Mesenchymal stem cell (in vitro differentiated cells and primary cell): ENCODE results near the gene DPF1.

Experiments
- DNase-seq: peaks from one replicate; pipeline ENCODE4 v3.0.0-alpha.2; 2013
- H2AFZ ChIP-seq: one replicate; pipeline ENCODE4 v1.6.1; 2013; ENCODE audit warnings: low read depth, mild to moderate bottlenecking, control low read depth, inconsistent platforms, low read length, moderate library complexity
- H2AK5ac ChIP-seq: 2 replicates; pipeline ENCODE4 v1.6.1; 2013; ENCODE audit warnings: low read length, moderate library complexity, mild to moderate bottlenecking, inconsistent platforms; ENCODE audit not compliant: severe bottlenecking
- H2BK120ac ChIP-seq: one replicate; pipeline ENCODE4 v1.6.1; 2013; ENCODE audit warnings: low read depth, mild to moderate bottlenecking, inconsistent platforms, low read length, moderate library complexity
- H2BK12ac ChIP-seq, 2 experiments: one replicate each; pipeline ENCODE4 v1.6.1; 2013; ENCODE audit warnings: inconsistent platforms in 2 of 2, low read length in 2 of 2, mild to moderate bottlenecking in 2 of 2, moderate library complexity in 2 of 2, control low read depth in 1 of 2
- H2BK15ac ChIP-seq: one replicate; pipeline ENCODE4 v1.6.1; 2013; ENCODE audit warnings: mild to moderate bottlenecking, low read depth, inconsistent platforms; ENCODE audit not compliant: poor library complexity, severe bottlenecking
- H2BK5ac ChIP-seq: 2 replicates; pipeline ENCODE4 v1.6.1; 2013; ENCODE audit warnings: low read depth, mild to moderate bottlenecking, low read length, control low read depth, inconsistent platforms; ENCODE audit not compliant: poor library complexity, severe bottlenecking
- H3K14ac ChIP-seq, 2 experiments: one replicate each; pipeline ENCODE4 v1.6.1; 2013; ENCODE audit warnings: inconsistent platforms in 2 of 2, low read length in 2 of 2, control low read depth in 1 of 2, mild to moderate bottlenecking in 1 of 2, moderate library complexity in 1 of 2
- H3K18ac ChIP-seq, 2 experiments: one replicate each; pipeline ENCODE4 v1.6.1; 2013; ENCODE audit warnings: inconsistent platforms in 2 of 2, low read length in 2 of 2, control low read depth in 1 of 2, low read depth in 1 of 2, mild to moderate bottlenecking in 1 of 2
- H3K23ac ChIP-seq, 2 experiments: one replicate each; pipeline ENCODE4 v1.6.1; 2013; ENCODE audit warnings: inconsistent platforms in 2 of 2, low read length in 2 of 2, mild to moderate bottlenecking in 2 of 2, moderate library complexity in 2 of 2, control low read depth in 1 of 2
- H3K27ac ChIP-seq: 2 replicates; pipeline ENCODE4 v1.5.1; 2013; ENCODE audit warnings: mild to moderate bottlenecking, moderate library complexity, low read length, control low read depth, inconsistent platforms; ENCODE audit not compliant: poor library complexity, severe bottlenecking
- H3K27me3 ChIP-seq, 2 experiments: 2 replicates each; pipeline versions ENCODE4 v1.6.1 to v1.7.0; 2013; ENCODE audit warnings: low read length in 2 of 2, mild to moderate bottlenecking in 2 of 2, moderate library complexity in 2 of 2, control low read depth in 1 of 2, inconsistent platforms in 1 of 2; ENCODE audit not compliant: control insufficient read depth in 1 of 2, insufficient read depth in 1 of 2
- H3K36me3 ChIP-seq, 2 experiments: 2 replicates each; pipeline versions ENCODE4 v1.6.1 to v1.7.0; 2013; ENCODE audit warnings: low read length in 2 of 2, control low read depth in 1 of 2, inconsistent platforms in 1 of 2, low read depth in 1 of 2, mild to moderate bottlenecking in 1 of 2; ENCODE audit not compliant: insufficient read depth in 2 of 2, control insufficient read depth in 1 of 2
- H3K4ac ChIP-seq, 2 experiments: one replicate each; pipeline ENCODE4 v1.6.1; 2013; ENCODE audit warnings: inconsistent platforms in 2 of 2, low read length in 2 of 2, mild to moderate bottlenecking in 2 of 2, moderate library complexity in 2 of 2, control low read depth in 1 of 2, low read depth in 1 of 2
- H3K4me1 ChIP-seq: 2 replicates; pipeline ENCODE4 v1.6.1; 2013; ENCODE audit warnings: low read depth, low read length, control low read depth; ENCODE audit not compliant: control insufficient read depth, insufficient read depth
- H3K4me2 ChIP-seq: 2 replicates; pipeline ENCODE4 v1.6.1; 2013; ENCODE audit warnings: low read length, mild to moderate bottlenecking, inconsistent platforms; ENCODE audit not compliant: poor library complexity, severe bottlenecking
- H3K4me3 ChIP-seq, 2 experiments: 2 replicates each; pipeline versions ENCODE4 v1.5.1 to v1.7.0; 2013; ENCODE audit warnings: low read length in 2 of 2, mild to moderate bottlenecking in 2 of 2, control low read depth in 1 of 2, low read depth in 1 of 2; ENCODE audit not compliant: insufficient read depth in 1 of 2
- H3K79me1 ChIP-seq: replicated peaks from 2 replicates; pipeline ENCODE4 v1.6.1; 2013; ENCODE audit warnings: mild to moderate bottlenecking, control low read depth, low read length, inconsistent platforms; ENCODE audit not compliant: poor library complexity, severe bottlenecking
- H3K9ac ChIP-seq: 2 replicates; pipeline ENCODE4 v1.7.0; 2013; ENCODE audit warnings: mild to moderate bottlenecking, low read length, moderate library complexity
- H3K9me3 ChIP-seq: 2 replicates; pipeline ENCODE4 v1.7.0; 2013; ENCODE audit warnings: mild to moderate bottlenecking, low read length; ENCODE audit not compliant: control insufficient read depth
- H4K8ac ChIP-seq: one replicate; pipeline ENCODE4 v1.6.1; 2013; ENCODE audit warnings: inconsistent platforms, mild to moderate bottlenecking, low read length, moderate library complexity
- H4K91ac ChIP-seq: one replicate; pipeline ENCODE4 v1.6.1; 2013; ENCODE audit warnings: mild to moderate bottlenecking, low read length, inconsistent platforms
- WGBS: methylation state at CpG from one replicate; pipeline ENCODE4 v1.1.7; 2013; ENCODE audit warnings: mixed read lengths; 5-methylcytosine and 5-hydroxymethylcytosine counted together

DPF1 gene

GRCh38 chr19:38248421-38248820 is 24.4 kb upstream of the DPF1 start:
- Histone ChIP-seq H3K4me1 (peaks cover 27% of the 10 kb centered on the region), H3K9me3 (no peaks in the 10 kb centered on the region), H3K14ac (no peak overlapping the region), H3K4ac (no peak overlapping the region), H3K79me1 (no peaks in the 10 kb centered on the region), H3K4me2 (no peak overlapping the region), H3K9ac (no peak overlapping the region), H2BK12ac (no peak overlapping the region), H3K4me3 (no peak overlapping the region), H3K36me3 (no peaks in the 10 kb centered on the region), H3K27ac (no peak overlapping the region), H4K91ac (no peak overlapping the region), H2BK120ac (peak overlapping the region; percentile 35), H2BK15ac (no peak overlapping the region), H4K8ac (no peak overlapping the region), H3K27me3 (peaks cover 3 to 6% of the 10 kb centered on the region in 2 experiments), H2BK5ac (no peak overlapping the region), H3K23ac (no peak overlapping the region), H2AFZ (no peak overlapping the region), H3K18ac (peak overlapping the region in 1 of 2 experiments; percentile 4), H2AK5ac (no peak overlapping the region)
- DNase-seq, result no peak
- 89% methylated on average over 7 of the region's 7 CpGs for WGBS

DNA sequence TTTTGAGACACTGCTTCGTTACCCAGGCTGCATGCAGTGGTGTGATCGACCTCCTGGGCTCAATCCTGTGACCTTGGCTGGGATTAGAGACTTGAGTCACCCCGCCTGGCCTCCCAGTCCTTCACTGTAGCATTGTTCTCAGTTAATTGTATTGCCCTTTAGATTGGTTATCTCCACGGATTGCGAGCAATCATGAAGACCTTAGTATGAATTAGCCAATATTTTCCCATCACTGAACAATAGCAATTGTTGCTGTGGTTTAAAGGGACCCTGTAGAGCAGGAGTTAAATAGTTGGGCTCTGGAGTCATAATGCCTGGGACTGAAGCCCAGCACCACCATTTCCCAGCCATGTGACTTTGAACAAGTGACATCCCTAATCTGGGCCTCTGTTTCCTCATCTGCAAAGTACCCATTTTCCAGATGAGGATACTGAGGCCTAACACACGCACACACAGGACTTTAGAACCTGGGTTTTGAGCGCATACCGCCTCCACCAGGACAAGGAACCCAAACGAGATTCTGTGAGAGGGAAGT is 23.8 kb upstream of the DPF1 start:
- H3K36me3 ChIP-seq, result no peaks in the 10 kb centered on the region
- H3K27ac ChIP-seq, result no peak overlapping the region
- H3K4me3 ChIP-seq, result no peak overlapping the region
- H4K91ac ChIP-seq, result no peak overlapping the region
- no peaks in the 10 kb centered on the region for H3K9me3 ChIP-seq
- no peak overlapping the region for H3K14ac ChIP-seq
- H3K18ac ChIP-seq, result peak overlapping the region in 1 of 2 experiments; percentile 4
- no peaks in the 10 kb centered on the region for H3K79me1 ChIP-seq
- no peak overlapping the region for H3K9ac ChIP-seq
- no peak overlapping the region for H3K4me2 ChIP-seq
- H3K27me3 ChIP-seq, result peaks cover 3 to 4% of the 10 kb centered on the region in 2 experiments
- no peak for DNase-seq
- no peak overlapping the region for H3K4ac ChIP-seq
- no peak overlapping the region for H2AFZ ChIP-seq
- no peak overlapping the region for H3K23ac ChIP-seq
- H3K4me1 ChIP-seq, result peaks cover 21% of the 10 kb centered on the region
- H2AK5ac ChIP-seq, result no peak overlapping the region
- no peak overlapping the region for H4K8ac ChIP-seq
- peak overlapping the region; percentile 35 for H2BK120ac ChIP-seq
- H2BK15ac ChIP-seq, result no peak overlapping the region
- 92% methylated on average over 8 of the region's 9 CpGs for WGBS
- no peak overlapping the region for H2BK5ac ChIP-seq
- no peak overlapping the region for H2BK12ac ChIP-seq

DNA sequence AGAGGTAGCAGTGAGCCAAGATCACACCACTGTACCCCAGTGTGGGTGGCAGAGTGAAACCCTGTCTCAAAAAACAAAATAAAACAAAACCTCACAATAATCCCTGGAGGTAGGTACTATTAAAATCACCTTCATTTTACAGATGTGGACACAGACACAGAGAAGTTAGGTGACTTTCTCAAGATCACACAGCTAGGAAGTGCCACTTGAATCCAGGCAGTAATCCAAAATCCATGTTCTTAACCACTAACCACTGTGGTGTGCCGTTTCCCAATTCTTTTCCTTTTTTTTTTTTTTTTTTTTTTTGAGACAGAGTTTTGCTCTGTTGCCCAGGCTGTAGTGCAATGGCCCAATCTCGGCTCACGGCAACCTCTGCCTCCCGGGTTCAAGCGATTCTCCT is 23.1 kb upstream of the DPF1 start:
- Histone ChIP-seq H3K4me2 (no peak overlapping the region), H3K4ac (no peak overlapping the region), H2BK12ac (no peak overlapping the region), H3K9ac (no peak overlapping the region), H4K8ac (no peak overlapping the region), H3K18ac (no peak overlapping the region), H3K79me1 (no peaks in the 10 kb centered on the region), H3K9me3 (no peaks in the 10 kb centered on the region), H3K23ac (no peak overlapping the region), H3K36me3 (no peaks in the 10 kb centered on the region), H2BK120ac (no peak overlapping the region), H4K91ac (no peak overlapping the region), H3K14ac (no peak overlapping the region), H2AK5ac (no peak overlapping the region), H2BK15ac (no peak overlapping the region), H2BK5ac (no peak overlapping the region), H2AFZ (no peak overlapping the region), H3K27me3 (peaks cover 0 to 3% of the 10 kb centered on the region in 2 experiments), H3K4me1 (peaks cover 17% of the 10 kb centered on the region), H3K27ac (no peak overlapping the region), H3K4me3 (no peak overlapping the region)
- WGBS, result 94% methylated on average over 5 of the region's 5 CpGs
- DNase-seq, result no peak

GRCh38 chr19:38245826-38246498 is 21.9 kb upstream of the DPF1 start:
- no peak overlapping the region for H3K4ac ChIP-seq
- H3K4me1 ChIP-seq, result peaks cover 8% of the 10 kb centered on the region
- peaks cover 0 to 3% of the 10 kb centered on the region in 2 experiments for H3K27me3 ChIP-seq
- peak overlapping the region in 1 of 2 experiments; percentile 54 for H2BK12ac ChIP-seq
- no peak overlapping the region for H3K4me2 ChIP-seq
- no peak overlapping the region for H3K27ac ChIP-seq
- H3K23ac ChIP-seq, result no peak overlapping the region
- no peak overlapping the region for H3K9ac ChIP-seq
- no peaks in the 10 kb centered on the region for H3K79me1 ChIP-seq
- H3K36me3 ChIP-seq, result no peaks in the 10 kb centered on the region
- H2BK120ac ChIP-seq, result no peak overlapping the region
- H3K14ac ChIP-seq, result no peak overlapping the region
- H4K8ac ChIP-seq, result no peak overlapping the region
- no peaks in the 10 kb centered on the region for H3K9me3 ChIP-seq
- no peak overlapping the region for H2AK5ac ChIP-seq
- WGBS, result 83% methylated on average over 13 of the region's 14 CpGs
- no peak for DNase-seq
- H4K91ac ChIP-seq, result no peak overlapping the region
- H2BK15ac ChIP-seq, result no peak overlapping the region
- no peak overlapping the region for H3K4me3 ChIP-seq
- no peak overlapping the region for H2AFZ ChIP-seq
- H3K18ac ChIP-seq, result no peak overlapping the region
- no peak overlapping the region for H2BK5ac ChIP-seq
